GM19324 (cell line): ENCODE data around the gene ALDH3A2.
"Not testable (repeated sequence)": the region's sequence is repeated elsewhere in the genome, so short reads cannot be mapped to it uniquely, and the experiment has no call there.

ENCODE experiments used
- ATAC-seq: cut with Tn5 transposase; IDR thresholded peaks from one replicate; pipeline ENCODE4 v1.9.1; 2021; ENCODE audit warnings: mild to moderate bottlenecking, moderate library complexity; ENCODE audit not compliant: unreplicated experiment, low FRiP score

Gene ALDH3A2

DNA sequence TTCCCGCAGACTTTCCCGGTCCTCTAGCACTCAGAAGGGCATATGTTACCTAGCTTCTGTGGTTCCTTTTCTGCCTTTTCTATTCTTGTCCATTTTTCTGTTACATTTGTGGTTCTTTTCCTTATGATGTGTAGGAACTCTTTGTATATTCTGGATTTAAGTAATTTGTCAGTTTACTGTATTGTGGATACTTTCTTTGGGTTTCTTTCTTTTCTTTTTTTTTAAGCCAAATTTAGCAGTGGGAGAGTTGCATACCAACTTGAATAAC lies 657 bp downstream of the ALDH3A2 start:
- ATAC-seq, result no peak

- no peak for ATAC-seq
Observed at GRCh38 chr17:19650826-19651225, 2.3 kb downstream of the ALDH3A2 start.

- no peak for ATAC-seq
Observed at GRCh38 chr17:19651451-19652238, 3.1 kb downstream of the ALDH3A2 start.

DNA sequence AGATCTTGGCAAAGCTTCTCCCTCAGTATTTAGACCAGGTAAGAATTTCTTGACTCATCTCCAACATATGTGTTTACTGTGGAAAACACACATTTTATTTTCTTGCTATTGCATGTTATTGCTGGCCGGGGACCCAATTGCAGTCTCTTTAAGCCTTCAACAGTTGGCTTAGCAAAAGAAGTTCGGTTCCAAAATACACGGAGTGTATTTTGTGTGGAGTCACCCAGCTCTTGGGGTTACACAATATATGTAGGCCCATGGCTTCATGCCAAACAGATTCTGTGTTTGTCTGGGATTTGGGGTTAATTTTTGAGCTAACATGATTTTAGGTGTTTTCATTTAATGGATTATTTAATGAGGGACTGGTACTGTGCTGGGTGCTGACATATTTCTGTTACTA lies 4.0 kb downstream of the ALDH3A2 start:
- no peak for ATAC-seq

DNA sequence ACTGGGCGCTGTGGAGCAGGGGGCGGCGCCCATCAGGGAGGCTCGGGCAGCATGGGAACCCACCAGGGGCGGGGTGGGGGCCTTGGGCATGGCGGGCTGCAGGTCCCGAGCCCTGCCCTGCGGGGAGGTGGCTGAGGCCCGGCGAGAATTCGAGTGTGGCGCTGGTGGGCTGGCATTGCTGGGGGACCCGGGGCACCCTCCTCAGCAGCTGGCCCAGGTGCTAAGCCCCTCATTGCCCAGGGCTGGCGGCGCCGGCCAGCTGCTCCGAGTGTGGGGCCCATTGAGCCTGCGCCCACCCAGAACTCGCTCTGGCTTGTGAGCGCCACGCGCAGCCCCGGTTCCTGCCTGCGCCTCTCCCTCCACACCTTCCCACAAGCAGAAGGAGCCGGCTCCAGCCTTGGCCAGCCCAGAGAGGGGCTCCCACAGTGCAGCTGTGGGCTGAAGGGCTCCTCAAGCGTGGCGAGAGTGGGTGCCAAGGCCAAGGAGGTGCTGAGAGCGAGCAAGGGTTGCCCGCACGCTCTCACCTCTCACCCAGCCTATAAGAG lies 5.9 kb downstream of the ALDH3A2 start:
- no peak for ATAC-seq

DNA sequence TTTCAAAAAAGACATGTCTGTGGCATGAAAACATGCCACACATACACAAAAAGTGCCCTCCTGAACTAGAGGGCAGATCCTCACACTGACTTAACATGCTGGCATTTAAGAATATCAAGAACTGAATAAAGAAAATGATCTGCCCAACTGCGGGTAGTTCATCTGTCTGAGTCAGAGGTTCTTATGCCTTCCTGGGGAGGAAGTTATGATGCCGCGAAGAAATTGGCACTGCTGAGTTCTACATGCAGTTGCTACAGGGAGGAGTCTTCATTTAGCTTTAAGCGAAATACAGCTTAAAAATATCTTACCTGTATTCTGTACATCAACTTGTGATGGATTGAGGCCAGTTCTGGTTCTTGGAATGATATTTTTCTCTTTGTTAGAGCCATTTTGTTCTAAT lies 6.3 kb downstream of the ALDH3A2 start:
- ATAC-seq, result no peak

DNA sequence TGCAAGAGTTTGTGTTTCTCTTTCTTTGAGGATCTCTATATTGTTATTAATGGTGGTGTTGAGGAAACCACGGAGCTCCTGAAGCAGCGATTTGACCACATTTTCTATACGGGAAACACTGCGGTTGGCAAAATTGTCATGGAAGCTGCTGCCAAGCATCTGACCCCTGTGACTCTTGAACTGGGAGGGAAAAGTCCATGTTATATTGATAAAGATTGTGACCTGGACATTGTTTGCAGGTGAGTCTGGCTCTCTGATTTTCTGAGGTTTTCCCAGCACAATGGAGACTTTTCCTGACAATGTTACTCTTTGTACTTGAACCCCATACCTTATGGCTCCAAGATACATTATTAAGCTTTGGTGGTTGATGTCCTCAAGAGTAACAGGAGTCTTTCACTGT lies 7.8 kb downstream of the ALDH3A2 start:
- no peak for ATAC-seq

GRCh38 chr17:19656851-19657581 lies 8.5 kb downstream of the ALDH3A2 start:
- no peak for ATAC-seq

GRCh38 chr17:19659366-19660177 lies 11.0 kb downstream of the ALDH3A2 start:
- ATAC-seq, result no peak

GRCh38 chr17:19660219-19660870 lies 11.8 kb downstream of the ALDH3A2 start:
- no peak for ATAC-seq

GRCh38 chr17:19661121-19661520 lies 12.6 kb downstream of the ALDH3A2 start:
- no peak for ATAC-seq

- no peak for ATAC-seq
Observed at GRCh38 chr17:19663097-19663496, 14.5 kb downstream of the ALDH3A2 start.

GRCh38 chr17:19664136-19664820 lies 15.7 kb downstream of the ALDH3A2 start:
- ATAC-seq, result no peak

DNA sequence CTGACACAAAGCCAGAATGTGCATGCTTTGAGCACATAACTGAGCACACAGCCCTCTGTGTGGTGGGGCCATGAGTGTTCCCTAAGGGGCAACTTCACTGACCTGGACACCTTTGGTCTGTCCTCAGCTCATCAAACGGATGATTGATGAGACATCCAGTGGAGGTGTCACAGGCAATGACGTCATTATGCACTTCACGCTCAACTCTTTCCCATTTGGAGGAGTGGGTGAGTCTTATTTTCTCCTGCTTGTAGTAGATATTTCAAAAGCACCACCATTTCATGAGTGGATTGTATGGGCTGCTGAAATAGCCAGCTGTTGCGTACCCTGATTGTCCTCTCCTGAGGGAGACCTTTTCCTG lies 16.2 kb downstream of the ALDH3A2 start:
- no peak for ATAC-seq

GRCh38 chr17:19669680-19670079 lies 21.1 kb downstream of the ALDH3A2 start:
- ATAC-seq, result not testable (repeated sequence)

- no peak for ATAC-seq
Observed at GRCh38 chr17:19670908-19671307, 22.4 kb downstream of the ALDH3A2 start.

- no peak for ATAC-seq
Observed at GRCh38 chr17:19671433-19671832, 22.9 kb downstream of the ALDH3A2 start.

- no peak for ATAC-seq
Observed at GRCh38 chr17:19672009-19672750, 23.6 kb downstream of the ALDH3A2 start.

DNA sequence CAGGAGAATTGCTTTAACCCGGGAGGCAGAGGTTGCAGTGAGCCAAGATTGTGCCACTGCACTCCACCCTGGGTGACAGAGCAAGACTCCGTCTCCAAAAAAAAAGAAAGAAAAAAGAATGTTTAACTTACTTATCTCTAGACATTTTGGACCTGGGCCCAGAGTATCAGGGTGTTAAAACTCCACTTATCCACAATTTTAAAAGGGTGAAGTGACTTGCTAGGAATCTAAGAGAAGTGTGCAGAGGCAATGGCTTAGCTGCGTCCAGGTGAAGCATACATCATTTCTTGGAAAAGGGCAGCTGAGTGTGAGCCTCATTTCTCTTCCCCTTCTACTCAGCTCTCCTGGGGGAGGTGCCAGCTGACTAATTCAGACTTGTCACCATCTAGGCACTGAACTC lies 25.1 kb downstream of the ALDH3A2 start:
- ATAC-seq, result no peak
